GM10266 (cell line): ENCODE measurements around the gene ALG8.

ENCODE experiments used
- DNase-seq: peaks from one replicate; pipeline ENCODE4 v3.0.0; 2012; ENCODE audit errors: extremely low spot score
- CTCF ChIP-seq: IDR thresholded peaks from 2 replicates; pipeline ENCODE4 v1.5.1; 2012; ENCODE audit warnings: mild to moderate bottlenecking, low read depth; ENCODE audit not compliant: control insufficient read depth, insufficient read depth; ENCODE audit errors: missing control alignments

ALG8 gene

GRCh38 chr11:78111298-78111697 lies 28.1 kb downstream of the ALG8 start:
- TF ChIP-seq CTCF = no peak
- DNase-seq = no peak

GRCh38 chr11:78110830-78111229 lies 28.6 kb downstream of the ALG8 start:
- no peak for DNase-seq
- TF ChIP-seq CTCF = no peak

GRCh38 chr11:78110351-78110750 lies 29.1 kb downstream of the ALG8 start:
- no peak for TF ChIP-seq CTCF
- no peak for DNase-seq

GRCh38 chr11:78109081-78110015 lies 30.1 kb downstream of the ALG8 start:
- DNase-seq = no peak
- no peak for TF ChIP-seq CTCF

GRCh38 chr11:78100676-78101472 lies 38.6 kb downstream of the ALG8 start:
- DNase-seq = no peak
- no peak for TF ChIP-seq CTCF

- no peak for TF ChIP-seq CTCF
- DNase-seq = no peak
These were observed 39.2 kb downstream of the ALG8 start for GRCh38 chr11:78100261-78100660.
